ENCODE data around the gene POLD4. TPM values are rescaled to one million over a fixed set of nuclear protein-coding genes. Genes with fewer than 3 reads are reported as not detected.

POLD4 gene
- total and polyA plus RNA-seq, 2 of the 13 experiments (the other 11 are each of a cell fraction or from before 2014, with no cell fraction given): 10.5 to 27.4 TPM

GRCh38 chr11:67364169-67364568, 10.8 kb upstream of the POLD4 start (continued):
- TF ChIP-seq ZNF784 (CRISPR knock-in tag; IDR thresholded peaks at IDR 0.05; ENCODE audit: borderline replicate concordance): no peak

- Histone ChIP-seq H3K4me3 (replicated peaks in 1 of 3; ENCODE audit: insufficient read depth in 1 of 3, low read depth in 2 of 3, low read length in 3 of 3) (no peak overlapping the region), H3K79me2 (ENCODE audit: insufficient read depth, low read length) (no peaks in the 10 kb centered on the region), H3K4me1 (ENCODE audit: insufficient read depth, low read length) (peaks cover 38% of the 10 kb centered on the region), H3K9me3 (ENCODE audit: low read length) (no peaks in the 10 kb centered on the region), H2AFZ (ENCODE audit: low read length) (no peak overlapping the region), H3K27ac (ENCODE audit: extremely low read length, insufficient read depth, low read length) (no peak overlapping the region), H3K27me3 (ENCODE audit: control insufficient read depth in 1 of 2, insufficient read depth in 2 of 2, low read length in 2 of 2) (no peaks in the 10 kb centered on the region), H4K20me1 (ENCODE audit: insufficient read depth, low read length) (no peaks in the 10 kb centered on the region), H3K9ac (ENCODE audit: insufficient read depth, low read depth, low read length) (no peak overlapping the region), H3K36me3 (replicated peaks in 1 of 2; ENCODE audit: control insufficient read depth in 1 of 2, insufficient read depth in 2 of 2, low read length in 2 of 2) (no peaks in the 10 kb centered on the region), H3K4me2 (ENCODE audit: low read depth, low read length) (no peak overlapping the region)
- TF ChIP-seq ATF6 (CRISPR knock-in tag; conservative IDR thresholded peaks at IDR 0.05): no peak
- no peak for TF ChIP-seq ZNF644 (CRISPR knock-in tag; IDR thresholded peaks at IDR 0.05; ENCODE audit: low read depth)
- TF ChIP-seq AFF4 (CRISPR knock-in tag; IDR thresholded peaks at IDR 0.05): no peak
- TF ChIP-seq NCOA2 (CRISPR knock-in tag; IDR thresholded peaks at IDR 0.05): no peak
- no peak for TF ChIP-seq FOSL2 (CRISPR knock-in tag; IDR thresholded peaks at IDR 0.05)
- no peak for TF ChIP-seq MXD3 (CRISPR knock-in tag; IDR thresholded peaks at IDR 0.05)
- TF ChIP-seq ZNF577 (CRISPR knock-in tag; IDR thresholded peaks at IDR 0.05; ENCODE audit: borderline replicate concordance, low read depth): no peak
- no peak for TF ChIP-seq ARNT2 (CRISPR knock-in tag; IDR thresholded peaks at IDR 0.05; ENCODE audit: low read depth)
- TF ChIP-seq ATF7-NPFF (CRISPR knock-in tag; IDR thresholded peaks at IDR 0.05; ENCODE audit: low read depth): no peak
- no peak for TF ChIP-seq ZBTB42 (CRISPR knock-in tag; IDR thresholded peaks at IDR 0.05)
- no peak for TF ChIP-seq ASH2L (IDR thresholded peaks at IDR 0.05; ENCODE audit: insufficient read length, low read depth, low read length)
- BruUV-seq (replicated peaks): no TSS peak
- FAIRE-seq (no peak), DNase-seq (ENCODE audit: low spot score) (no peak), ATAC-seq (no peak)
- POLR2A ChIA-PET: interaction anchor here (9.7 kb wide), 1 partner anchor 20 kb away, joined by 365 read pairs; the partner anchor contains the start of gene CLCF1
- CTCF ChIA-PET (ENCODE audit: low intra/inter-chr PET ratio, low total read pairs): interaction anchor here (1.4 to 4.1 kb wide), 2 partner anchors 15 to 24 kb away, joined by 9 to 45 read pairs; partner anchors contain the start of gene CLCF1
- intact Hi-C loops (cut with micrococcal nuclease; ENCODE audit: unreplicated experiment): loop anchor here (1.0 kb wide), 1 partner anchor 24 kb away; no protein-coding TSS in a partner anchor
- in situ Hi-C loops (cut with HindIII; ENCODE audit: extremely low pct_ligation_motif_present, low pct_unique_long_range_greater_than_20kb): no loop called here
- 60% methylated on average over 12 of the region's 12 CpGs for WGBS (ENCODE audit: low lambda C conversion rate)
Observed at GRCh38 chr11:67357831-67358670, 4.7 kb upstream of the POLD4 start.
